Ureter (tissue), 1 donor: ENCODE results near the gene TRIM33. TPM values are rescaled to one million over a fixed set of nuclear protein-coding genes. Genes with fewer than 3 reads are reported as not detected.
"Not testable (repeated sequence)": the region's sequence is repeated elsewhere in the genome, so short reads cannot be mapped to it uniquely, and the experiment has no call there.

Experiments
- DNase-seq: peaks from one replicate; pipeline ENCODE4 v3.0.0-alpha.2; 2020; ENCODE audit warnings: low spot score
- total RNA-seq: library from RNA; stranded (reverse); gene quantifications from one replicate; pipeline ENCODE4 v1.2.4, GENCODE V29; 2023
- donor health status: DM: yes; HTN: yes; CAD: no.

TRIM33 gene
- total RNA-seq, 1 donor from 2014 or later, result 78.5 TPM

DNA sequence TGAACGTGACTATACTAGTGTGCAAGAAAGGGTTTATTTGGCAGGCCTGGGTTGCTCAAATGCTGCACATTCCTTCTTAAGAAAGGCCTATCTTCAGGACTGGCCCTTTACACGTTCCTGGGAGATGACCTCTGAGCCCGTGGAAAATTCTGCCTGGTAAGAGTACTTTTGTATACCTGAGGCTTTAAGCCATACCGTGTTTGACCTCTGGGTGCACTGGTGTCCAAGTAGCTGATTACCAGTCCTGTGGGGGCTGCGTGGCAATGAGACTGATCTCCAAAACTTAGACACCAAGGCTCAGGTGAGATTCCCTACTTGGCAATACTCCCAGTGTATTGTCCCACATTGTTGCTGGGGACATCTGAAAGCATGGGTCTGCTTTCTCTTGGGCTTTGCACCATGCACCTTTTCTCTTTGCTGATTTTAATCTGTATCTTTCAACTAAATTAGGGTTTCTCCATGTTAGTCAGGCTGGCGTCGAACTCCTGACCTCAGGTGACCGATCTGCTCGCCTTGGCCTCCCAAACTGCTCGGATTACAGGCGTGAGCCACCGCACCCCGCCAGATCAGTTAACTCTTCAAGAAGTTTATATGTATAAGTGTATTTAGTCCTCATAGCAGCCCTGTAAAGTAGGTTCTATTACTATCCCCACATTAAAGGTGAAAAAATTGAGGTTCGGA is 44.5 kb downstream of the TRIM33 start:
- DNase-seq, result no peak

GRCh38 chr1:114462963-114463362 is 48.0 kb downstream of the TRIM33 start:
- DNase-seq, result no peak

DNA sequence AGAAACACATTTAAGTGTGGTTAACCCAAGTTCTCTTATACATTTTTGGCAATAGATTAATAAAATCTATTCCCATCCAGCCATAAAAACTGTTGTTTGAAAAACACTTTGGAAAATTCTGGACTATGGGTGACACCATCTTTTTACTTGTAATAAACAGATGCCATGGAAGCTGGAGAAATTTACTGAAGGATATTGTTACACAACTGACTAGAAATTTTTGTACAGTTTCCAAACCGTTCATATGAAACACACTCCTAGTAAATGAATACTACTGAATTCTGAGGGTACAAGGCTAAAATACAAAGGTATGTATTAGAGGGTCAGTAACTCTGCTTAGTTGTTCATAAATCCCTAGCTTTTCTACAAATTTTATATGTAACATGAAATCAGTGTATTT is 48.7 kb downstream of the TRIM33 start:
- no peak for DNase-seq

DNA sequence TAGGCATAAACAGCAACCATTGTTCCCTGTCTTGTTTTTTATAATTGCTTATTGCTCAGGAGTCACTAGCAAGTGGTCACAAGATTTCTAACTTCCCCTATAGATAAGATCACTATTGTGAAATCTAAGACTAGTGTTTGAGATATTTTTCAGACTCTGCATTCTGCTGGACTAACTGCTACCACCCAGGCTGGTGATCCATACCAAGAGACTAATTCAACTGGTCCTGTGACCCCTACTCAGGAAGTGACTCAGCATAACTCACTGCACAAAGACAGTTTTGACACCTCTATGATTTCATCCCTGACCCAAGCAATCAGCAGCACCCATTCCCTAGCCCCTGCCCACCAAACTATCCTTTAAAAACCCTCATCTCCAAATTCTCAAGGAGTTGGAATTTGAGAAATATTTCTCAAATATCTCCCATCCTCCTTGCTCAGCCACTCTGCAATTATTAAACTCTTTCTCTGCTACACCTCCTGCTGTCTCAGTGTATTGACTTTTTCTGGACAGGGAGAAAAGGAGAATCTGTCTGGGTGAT is 52.7 kb downstream of the TRIM33 start:
- no peak for DNase-seq

DNA sequence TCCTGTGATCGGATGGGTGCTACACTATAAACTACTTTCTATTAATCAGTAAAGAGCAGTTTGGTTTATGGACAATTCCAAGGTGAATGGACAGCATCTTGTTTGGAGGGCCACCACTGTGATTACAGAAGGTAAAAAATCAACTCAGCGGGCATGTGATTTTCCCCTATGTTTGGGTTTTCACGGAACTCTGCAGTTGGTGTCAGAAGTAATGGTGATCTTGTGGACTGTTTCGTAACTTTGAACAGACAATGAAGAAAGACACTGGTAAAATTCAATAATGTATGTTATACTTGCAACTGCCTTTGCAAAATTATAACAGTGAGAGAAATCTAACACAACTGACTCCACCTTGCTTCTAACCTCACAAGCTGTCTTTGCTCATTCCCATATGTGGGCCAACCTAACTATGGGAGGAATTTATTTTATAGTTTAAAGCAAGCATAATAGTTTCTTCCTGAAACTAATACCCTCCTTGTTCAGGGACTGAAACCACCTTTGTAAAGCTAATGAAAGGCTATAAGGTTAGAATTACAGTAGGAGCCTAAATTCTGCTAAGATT is 53.2 kb downstream of the TRIM33 start:
- no peak for DNase-seq

DNA sequence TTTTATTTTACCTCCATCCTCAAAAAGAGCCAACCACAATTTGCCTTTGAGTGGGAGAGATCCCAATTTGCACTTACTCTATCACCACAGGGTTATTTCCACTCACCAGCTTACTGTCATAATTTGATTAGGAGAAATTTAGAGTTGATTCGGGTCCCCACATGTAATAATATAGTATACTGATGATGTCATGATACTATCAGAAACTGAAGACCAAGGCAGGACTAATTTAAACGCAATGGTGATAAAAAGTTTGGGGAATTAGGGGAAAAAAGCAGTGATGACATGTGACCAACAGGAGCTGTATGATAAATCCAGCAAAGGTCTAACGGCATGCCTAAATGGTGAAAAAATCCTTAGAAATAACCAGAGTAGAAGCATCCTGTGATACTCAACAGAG is 54.4 kb downstream of the TRIM33 start:
- no peak for DNase-seq

GRCh38 chr1:114455102-114455785 is 55.8 kb downstream of the TRIM33 start:
- DNase-seq, result no peak

- DNase-seq, result no peak
These were observed 56.5 kb downstream of the TRIM33 start for GRCh38 chr1:114454539-114454938.

DNA sequence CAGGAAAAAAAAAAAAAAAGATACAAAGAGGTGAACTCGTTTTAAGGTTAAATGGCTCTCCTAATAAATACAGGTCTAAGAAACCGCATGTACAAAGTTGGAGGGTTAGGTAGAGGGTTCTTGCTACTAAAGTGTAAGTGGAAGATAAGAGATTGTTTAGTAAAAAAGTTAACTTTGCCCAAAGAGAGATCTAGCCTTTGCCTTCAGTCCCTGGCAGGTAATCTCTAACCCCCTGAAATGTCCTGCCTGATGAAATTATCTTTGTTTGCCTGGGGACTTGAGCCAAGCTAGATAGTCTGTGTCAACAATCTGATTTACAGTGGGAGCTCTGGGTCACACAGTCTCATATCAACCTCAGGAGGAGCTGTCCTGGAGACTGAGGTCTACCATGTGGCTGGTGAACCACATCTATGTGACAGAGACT is 57.6 kb downstream of the TRIM33 start:
- no peak for DNase-seq

DNA sequence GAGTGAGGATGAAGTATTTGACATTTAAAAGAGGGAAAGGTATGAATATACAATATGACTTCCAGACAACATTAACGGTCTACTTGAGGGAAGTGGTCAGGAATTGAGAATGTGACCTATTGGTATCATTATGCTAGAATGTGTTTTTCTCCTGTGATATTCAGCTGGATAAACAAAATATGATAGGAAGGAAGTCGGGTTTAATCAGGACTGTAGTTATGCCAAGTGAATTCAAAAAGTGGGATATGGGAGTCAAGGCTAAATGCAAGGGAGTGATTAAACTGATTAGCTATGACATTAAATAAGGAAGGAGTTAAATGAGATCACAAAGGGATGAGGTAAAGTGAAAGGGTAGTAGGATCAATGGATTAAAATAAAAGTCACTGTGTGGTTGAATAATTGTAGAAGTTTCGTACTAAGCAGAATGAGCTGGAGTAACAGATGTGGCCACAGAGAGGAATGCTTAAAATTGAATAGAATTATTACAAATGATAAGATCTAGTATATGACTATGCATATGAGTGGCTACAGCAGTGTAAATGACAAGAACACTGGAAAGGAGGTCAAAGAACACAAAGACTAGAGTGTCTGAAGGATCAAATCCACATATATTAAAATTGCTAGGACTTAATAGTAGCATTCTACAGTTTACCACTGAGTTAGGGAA is 62.5 kb downstream of the TRIM33 start:
- DNase-seq, result no peak

GRCh38 chr1:114446198-114446597 is 64.8 kb downstream of the TRIM33 start:
- DNase-seq, result no peak

- not testable (repeated sequence) for DNase-seq
These were observed 67.8 kb downstream of the TRIM33 start for GRCh38 chr1:114443226-114443625.

GRCh38 chr1:114441332-114441731 is 69.7 kb downstream of the TRIM33 start:
- DNase-seq, result no peak

DNA sequence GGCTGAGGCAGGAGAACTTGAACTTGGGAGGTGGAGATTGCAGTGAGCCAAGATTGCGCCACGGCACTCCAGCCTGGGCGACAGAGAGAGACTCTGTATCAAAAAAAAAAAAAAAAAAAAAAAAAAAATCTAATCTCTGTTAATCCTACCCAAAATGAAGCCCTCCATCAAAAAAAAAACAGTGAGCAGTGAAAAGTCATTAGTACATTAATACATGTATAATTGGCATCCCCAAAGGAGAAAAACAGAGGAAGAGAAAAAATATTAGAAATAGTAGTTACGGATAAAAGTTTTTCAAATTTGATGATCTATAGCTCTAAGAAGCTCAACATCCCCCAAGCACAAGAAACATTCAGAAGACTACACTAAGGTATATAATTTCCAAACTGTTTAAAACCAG is 71.6 kb downstream of the TRIM33 start:
- no peak for DNase-seq

DNA sequence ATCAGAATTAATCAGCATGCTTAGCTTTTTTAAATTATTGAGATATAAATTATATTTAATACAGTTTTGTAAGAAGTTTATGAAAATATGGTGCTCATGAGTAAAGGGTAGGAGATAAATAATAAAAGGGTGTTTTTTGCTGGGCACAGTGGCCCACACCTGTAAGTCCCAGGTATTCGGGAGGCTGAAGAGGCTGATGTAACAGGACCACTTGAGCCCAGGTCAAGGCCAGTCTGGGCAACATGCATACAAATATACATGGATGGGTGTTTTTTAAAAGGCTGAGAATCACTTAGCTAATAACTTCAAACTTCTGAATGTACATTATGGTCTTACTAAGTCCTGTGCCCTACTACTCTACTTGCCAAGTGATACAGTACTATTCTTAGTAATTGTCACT is 73.2 kb downstream of the TRIM33 start:
- no peak for DNase-seq

GRCh38 chr1:114436799-114437198 is 74.2 kb downstream of the TRIM33 start:
- DNase-seq, result no peak

GRCh38 chr1:114435088-114435715 is 75.8 kb downstream of the TRIM33 start:
- no peak for DNase-seq

DNA sequence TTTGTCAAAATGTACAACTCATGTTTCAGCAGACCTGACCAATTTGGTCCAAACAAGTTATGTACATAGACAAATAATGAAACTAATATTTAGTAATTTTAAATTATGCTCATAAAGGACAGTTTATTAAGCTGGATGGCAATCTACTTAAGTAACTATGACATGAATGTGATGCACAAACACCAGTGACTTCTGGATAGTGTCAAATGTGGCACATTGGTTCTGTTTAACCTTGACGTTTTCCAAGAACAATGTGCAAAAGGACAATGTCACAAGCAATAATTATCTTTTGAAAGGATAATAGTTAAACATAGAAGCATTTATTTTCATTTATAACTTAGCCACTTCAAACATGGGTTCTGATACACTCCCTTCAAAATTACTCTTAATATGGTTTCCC is 80.0 kb downstream of the TRIM33 start:
- no peak for DNase-seq

DNA sequence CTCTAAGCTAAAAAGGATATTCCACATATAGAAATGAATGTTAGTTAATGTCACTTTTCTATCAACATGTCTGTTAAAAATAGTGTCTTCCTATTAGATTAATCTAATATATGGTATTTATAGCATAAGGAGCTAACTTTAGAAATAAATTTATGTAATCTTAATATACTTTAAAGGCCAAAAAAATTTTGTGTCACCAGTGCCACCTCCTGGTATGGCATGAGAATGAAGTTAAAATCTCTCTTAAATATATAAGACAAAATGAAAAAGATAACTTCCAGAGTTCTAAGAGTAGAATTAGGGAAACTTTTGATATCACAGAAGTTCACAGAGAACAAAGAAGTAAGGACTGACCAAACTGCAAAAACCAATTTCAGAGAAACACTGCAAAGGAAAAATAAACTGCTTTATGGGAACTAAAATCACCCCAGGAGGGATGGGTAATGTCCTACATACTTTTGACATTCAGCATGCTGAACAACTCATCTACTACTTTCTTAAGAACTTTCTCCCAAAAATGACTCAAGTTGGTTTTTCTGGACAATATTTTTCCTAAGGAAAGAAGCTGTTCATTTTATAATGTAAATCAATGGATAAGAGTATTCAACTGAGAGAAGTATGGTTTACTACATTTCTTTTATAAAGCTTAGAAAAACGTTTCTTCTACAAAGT is 82.8 kb downstream of the TRIM33 start:
- DNase-seq, result no peak

- DNase-seq, result no peak
These were observed 83.4 kb downstream of the TRIM33 start for GRCh38 chr1:114427612-114428011.

DNA sequence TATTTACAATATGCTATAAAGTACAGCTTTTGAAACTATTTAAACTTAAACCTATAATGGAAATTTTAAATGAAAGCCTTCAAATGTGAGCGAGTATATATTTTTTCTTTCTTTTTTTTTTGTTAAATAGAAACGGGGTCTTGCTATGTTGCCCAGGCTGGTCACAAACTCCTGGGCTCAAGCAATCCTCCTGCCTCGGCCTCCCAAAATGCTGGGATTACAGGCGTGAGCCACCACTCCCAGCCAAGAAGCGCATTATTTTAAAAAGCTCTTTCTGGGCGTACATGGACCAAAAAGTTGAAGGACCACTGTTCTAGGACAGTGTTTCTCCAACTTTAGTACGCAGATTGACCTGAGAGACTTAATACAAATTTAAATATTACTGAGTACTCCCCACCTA is 87.5 kb downstream of the TRIM33 start:
- no peak for DNase-seq
